OCI-LY7 (cell line): Measurements from ENCODE around the gene GLUL.

Experiments
- EZH2phosphoT487 ChIP-seq: fragments of 200-600 bp; sonication (generic); IDR thresholded peaks from 2 replicates; pipeline ENCODE4 v1.6.1; 2018; ENCODE audit warnings: low read depth, borderline replicate concordance, mild to moderate bottlenecking, mixed run types, antibody characterized with exemption, low read length, moderate library complexity, mixed read lengths
- TF ChIP-seq, protein P1 (sequence below): fragments of 200-600 bp; sonication (generic); conservative IDR thresholded peaks from 2 replicates; pipeline ENCODE4 v1.5.1; 2014; ENCODE audit warnings: mild to moderate bottlenecking, antibody characterized with exemption, low read length, moderate library complexity, mixed read lengths

DNA sequence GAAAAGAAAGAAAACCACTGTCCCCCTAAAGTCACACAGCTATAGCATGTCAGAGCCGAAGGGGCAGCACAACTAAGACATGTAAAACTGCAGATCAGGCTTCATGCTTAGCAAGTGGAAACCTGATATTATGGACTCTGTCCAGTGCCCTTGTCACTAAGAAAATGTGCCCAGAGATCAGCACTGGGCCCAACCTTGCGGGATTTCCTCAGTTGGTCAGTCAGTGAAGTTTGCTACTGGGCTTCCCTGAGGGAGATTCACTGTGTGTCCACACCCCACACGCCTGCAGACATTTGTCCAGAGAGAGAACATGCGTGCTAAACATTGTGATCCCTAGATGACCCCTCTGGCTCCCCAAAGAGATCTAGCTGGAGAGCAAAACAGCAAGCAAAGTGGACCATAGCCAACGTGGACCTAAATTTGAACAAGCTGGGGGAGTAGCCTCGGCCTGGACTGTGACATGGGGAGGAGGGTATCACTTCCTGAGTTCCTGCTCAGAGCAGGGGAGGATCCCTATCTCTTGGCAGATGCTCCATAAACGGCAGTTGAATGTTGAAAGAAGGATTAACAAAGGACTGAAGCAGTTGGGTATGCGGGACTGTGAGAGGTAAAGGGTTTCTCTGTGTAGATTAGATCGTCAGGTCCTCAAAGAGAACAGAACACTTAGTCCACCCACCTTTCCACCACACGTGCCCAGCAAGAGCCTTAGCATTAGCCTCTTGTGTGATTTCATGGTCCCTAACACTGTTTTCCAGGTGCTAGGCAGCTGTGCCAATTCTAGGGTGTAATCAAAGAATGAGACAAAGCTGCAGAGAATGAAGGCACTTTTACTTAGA is 53.6 kb downstream of the GLUL start:
- TF ChIP-seq, protein P1, sequence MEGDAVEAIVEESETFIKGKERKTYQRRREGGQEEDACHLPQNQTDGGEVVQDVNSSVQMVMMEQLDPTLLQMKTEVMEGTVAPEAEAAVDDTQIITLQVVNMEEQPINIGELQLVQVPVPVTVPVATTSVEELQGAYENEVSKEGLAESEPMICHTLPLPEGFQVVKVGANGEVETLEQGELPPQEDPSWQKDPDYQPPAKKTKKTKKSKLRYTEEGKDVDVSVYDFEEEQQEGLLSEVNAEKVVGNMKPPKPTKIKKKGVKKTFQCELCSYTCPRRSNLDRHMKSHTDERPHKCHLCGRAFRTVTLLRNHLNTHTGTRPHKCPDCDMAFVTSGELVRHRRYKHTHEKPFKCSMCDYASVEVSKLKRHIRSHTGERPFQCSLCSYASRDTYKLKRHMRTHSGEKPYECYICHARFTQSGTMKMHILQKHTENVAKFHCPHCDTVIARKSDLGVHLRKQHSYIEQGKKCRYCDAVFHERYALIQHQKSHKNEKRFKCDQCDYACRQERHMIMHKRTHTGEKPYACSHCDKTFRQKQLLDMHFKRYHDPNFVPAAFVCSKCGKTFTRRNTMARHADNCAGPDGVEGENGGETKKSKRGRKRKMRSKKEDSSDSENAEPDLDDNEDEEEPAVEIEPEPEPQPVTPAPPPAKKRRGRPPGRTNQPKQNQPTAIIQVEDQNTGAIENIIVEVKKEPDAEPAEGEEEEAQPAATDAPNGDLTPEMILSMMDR = no peak
- TF ChIP-seq EZH2phosphoT487 = no peak
